Heart left ventricle (tissue), 13 donors: ENCODE data around the gene RNASE12.

Experiments used
- CTCF ChIP-seq, 12 donors: fragments of 200-600 bp; sonication (generic) in 4 of 12; IDR thresholded peaks; one replicate each; pipeline versions ENCODE4 v1.5.0 to v1.8.0; 2018 to 2022; ENCODE audit warnings: antibody characterized with exemption in 12 of 12, mild to moderate bottlenecking in 5 of 12
- POLR2A ChIP-seq, 2 donors: fragments of 450-650 bp; IDR thresholded peaks; one replicate each; pipeline ENCODE4 v1.6.1; 2017; ENCODE audit warnings: antibody characterized with exemption in 2 of 2, mild to moderate bottlenecking in 2 of 2, moderate library complexity in 2 of 2
- donor health status: ischemic (EF 13 %, LVEDD 7.1; RV severe dilation, severe dysfunction).
- donor health status: DM: no; HTN: yes; CAD: no.
- donor health status: DM: no; HTN: no; CAD: no.
- donor health status: ischemic (EF 25% LVEDD 6.9; RV normal size, moderate dysfunction).
- donor health status: ischemic (EF 25% LVEDD 5.7; RV mildly dilated, moderate dysfunction).
- donor health status: ischemic (EF 35%, LVEDD 5.7; RV mildly dilated, moderate dysfunction).
- donor health status: nonischemic (EF 11% LVEDD 7.7; RV severe dilation, severe dysfunction).
- donor health status: DM: yes; HTN: yes; CAD: no.
- donor health status: PGD.
- donor health status: ischemic (EF 29% LVEDD 5.4; RV normal size, mild dysfunction).
- donor health status: nonischemic (EF 23%, LVEDD 6.1; RV moderate dilation, normal function).

DNA sequence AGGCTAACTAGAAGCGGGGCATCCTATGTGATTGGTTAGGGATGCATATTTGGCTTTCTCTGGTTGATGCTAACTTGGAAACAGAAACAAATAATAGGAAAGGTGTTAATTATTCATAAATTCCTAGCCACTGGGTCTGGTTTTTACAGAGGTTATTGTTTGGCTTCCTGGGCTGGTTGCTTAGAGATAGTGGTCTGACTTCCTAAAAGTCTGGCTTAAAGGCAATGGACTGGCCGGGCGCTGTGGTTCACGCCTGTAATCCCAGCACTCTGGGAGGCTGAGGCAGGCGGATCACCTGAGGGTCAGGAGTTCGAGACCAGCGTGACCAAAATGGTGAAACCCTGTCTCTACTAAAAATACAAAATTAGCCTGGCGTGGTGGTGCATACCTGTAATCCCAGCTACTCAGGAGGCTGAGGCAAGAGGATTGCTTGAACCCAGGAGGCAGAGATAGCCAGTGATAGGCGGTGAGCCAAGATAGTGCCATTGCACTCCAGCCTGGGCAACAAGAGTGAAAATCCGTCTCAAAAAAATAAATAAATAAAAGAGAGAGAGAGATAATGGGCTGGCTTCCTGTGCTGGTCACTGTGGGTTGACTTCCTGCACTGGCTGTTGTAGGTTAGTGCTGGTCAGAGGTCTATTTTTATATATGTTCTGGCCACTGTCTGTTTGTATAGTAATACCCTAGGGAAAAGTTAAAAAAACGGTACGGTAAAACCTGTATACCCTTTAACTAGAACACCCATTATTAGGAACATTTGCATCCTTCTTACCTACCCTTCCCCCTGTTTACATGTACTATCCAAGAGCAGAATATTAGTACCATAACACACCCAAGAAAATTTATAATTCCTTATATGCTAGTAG is 26.2 kb upstream of the RNASE12 start:
- TF ChIP-seq CTCF (IDR thresholded peaks at IDR 0.05) (no peak), POLR2A (IDR thresholded peaks at IDR 0.05) (no peak)
